Measurements from ENCODE around the gene UGGT1. TPM values are rescaled to one million over a fixed set of nuclear protein-coding genes. Genes with fewer than 3 reads are reported as not detected.

The UGGT1 gene
- total and polyA plus RNA-seq, 2 donors from 2014 or later, result 7.0 to 52.3 TPM

DNA sequence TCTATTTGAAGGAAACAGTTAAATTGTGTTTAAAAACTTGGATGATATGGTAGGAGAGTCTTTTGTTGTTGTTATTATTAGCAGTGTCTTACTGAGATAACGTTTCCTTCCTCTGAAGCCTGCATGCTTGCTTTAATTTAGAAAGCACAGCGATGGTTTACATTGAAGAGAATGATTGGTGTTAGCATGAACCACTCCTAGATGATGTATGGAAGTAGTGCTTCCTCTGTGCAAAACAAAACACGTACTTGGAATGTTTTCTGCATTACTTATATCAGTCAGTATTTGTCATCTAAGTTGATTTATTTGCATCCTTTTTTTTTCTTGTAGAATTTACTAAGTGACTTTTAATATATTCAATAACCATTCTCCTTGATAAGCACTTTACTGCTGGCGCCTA, 89.0 kb downstream of the UGGT1 start:
- Histone ChIP-seq H3K4me1 (ENCODE audit: control insufficient read depth in 2 of 3, insufficient read depth in 2 of 3, low read depth in 1 of 3, low read length in 3 of 3) (no peaks in the 10 kb centered on the region), H3K27me3 (ENCODE audit: control insufficient read depth, insufficient read depth, low read length) (no peaks in the 10 kb centered on the region), H3K9me3 (ENCODE audit: control insufficient read depth in 2 of 3, insufficient read depth in 1 of 3, low read length in 3 of 3) (no peaks in the 10 kb centered on the region), H3K27ac (ENCODE audit: low read depth in 2 of 2, low read length in 2 of 2) (no peak overlapping the region), H3K9ac (ENCODE audit: low read length in 3 of 3) (no peak overlapping the region), H3K4me3 (ENCODE audit: low read length in 3 of 3) (no peak overlapping the region), H3K36me3 (ENCODE audit: control insufficient read depth in 2 of 3, insufficient read depth in 3 of 3, low read length in 3 of 3) (peaks cover 10 to 43% (median 36%) of the 10 kb centered on the region in 3 donors)
- DNase-seq (no peak), FAIRE-seq (no peak)
- intact Hi-C loops (cut with DNase I), result no loop called here
- TF ChIP-seq CTCF (IDR thresholded peaks at IDR 0.05; ENCODE audit: borderline replicate concordance, extremely low read depth, insufficient read depth), result no peak

- H3K9ac ChIP-seq (ENCODE audit: low read length in 3 of 3), result no peak overlapping the region
- H3K36me3 ChIP-seq (ENCODE audit: control insufficient read depth in 2 of 3, insufficient read depth in 3 of 3, low read length in 3 of 3), result peaks cover 5 to 26% (median 10%) of the 10 kb centered on the region in 3 donors
These were observed 94.6 kb downstream of the UGGT1 start for GRCh38 chr2:128185576-128185975.

DNA sequence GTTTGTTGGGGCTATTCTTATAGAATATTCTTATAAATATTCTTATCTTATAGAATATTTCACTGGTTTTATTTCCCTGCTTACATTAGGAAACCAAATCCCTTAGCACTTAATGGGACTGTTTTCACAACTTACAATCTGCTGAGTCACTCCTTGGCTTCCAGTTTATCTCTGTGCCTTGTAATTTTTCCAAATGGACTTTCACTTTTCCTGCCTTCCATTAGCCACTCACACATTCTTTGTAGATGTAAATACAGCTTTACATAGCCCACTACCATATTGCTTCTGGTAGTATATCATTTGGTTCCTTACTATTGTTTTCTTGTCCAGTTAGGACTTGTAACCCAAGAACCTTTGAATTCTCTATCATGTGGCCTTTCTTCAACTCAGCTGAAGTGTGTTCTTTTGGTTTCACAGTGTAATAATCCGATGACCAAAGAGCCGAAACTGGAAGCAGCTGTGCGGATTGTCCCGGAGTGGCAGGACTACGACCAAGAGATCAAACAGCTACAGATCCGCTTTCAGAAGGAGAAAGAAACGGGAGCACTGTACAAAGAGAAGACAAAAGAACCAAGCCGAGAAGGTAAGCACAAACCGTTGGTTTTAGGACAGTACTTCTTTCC, 96.1 kb downstream of the UGGT1 start:
- H3K36me3 ChIP-seq (ENCODE audit: control insufficient read depth in 2 of 3, insufficient read depth in 3 of 3, low read length in 3 of 3), result peaks cover 0 to 12% (median 8%) of the 10 kb centered on the region in 3 donors
- TF ChIP-seq CTCF (IDR thresholded peaks at IDR 0.05; ENCODE audit: borderline replicate concordance, extremely low read depth, insufficient read depth), result no peak
- H3K4me1 ChIP-seq (ENCODE audit: control insufficient read depth in 2 of 3, insufficient read depth in 2 of 3, low read depth in 1 of 3, low read length in 3 of 3), result no peaks in the 10 kb centered on the region
- H3K4me3 ChIP-seq (ENCODE audit: low read length in 3 of 3), result no peak overlapping the region
- intact Hi-C loops (cut with DNase I), result no loop called here
- FAIRE-seq (no peak), DNase-seq (peak in 1 of 5 donors; percentile 14)
- no peaks in the 10 kb centered on the region for H3K9me3 ChIP-seq (ENCODE audit: control insufficient read depth in 2 of 3, insufficient read depth in 1 of 3, low read length in 3 of 3)
- no peak overlapping the region for H3K9ac ChIP-seq (ENCODE audit: low read length in 3 of 3)
- no peaks in the 10 kb centered on the region for H3K27me3 ChIP-seq (ENCODE audit: control insufficient read depth, insufficient read depth, low read length)
- no peak overlapping the region for H3K27ac ChIP-seq (ENCODE audit: low read depth in 2 of 2, low read length in 2 of 2)

More at GRCh38 chr2:128185576-128185975, 94.6 kb downstream of the UGGT1 start:
- no peaks in the 10 kb centered on the region for H3K4me1 ChIP-seq (ENCODE audit: control insufficient read depth in 2 of 3, insufficient read depth in 2 of 3, low read depth in 1 of 3, low read length in 3 of 3)
- no peak for TF ChIP-seq CTCF (IDR thresholded peaks at IDR 0.05; ENCODE audit: borderline replicate concordance, extremely low read depth, insufficient read depth)
- H3K9me3 ChIP-seq (ENCODE audit: control insufficient read depth in 2 of 3, insufficient read depth in 1 of 3, low read length in 3 of 3), result no peaks in the 10 kb centered on the region
- H3K27ac ChIP-seq (ENCODE audit: low read depth in 2 of 2, low read length in 2 of 2), result no peak overlapping the region
- no peak overlapping the region for H3K4me3 ChIP-seq (ENCODE audit: low read length in 3 of 3)
- intact Hi-C loops (cut with DNase I), result no loop called here
- no peak for DNase-seq
- FAIRE-seq, result no peak
- H3K27me3 ChIP-seq (ENCODE audit: control insufficient read depth, insufficient read depth, low read length), result no peaks in the 10 kb centered on the region

Measured in kidney (tissue), 14 donors.